Measurements from ENCODE around the gene KLK14.

KLK14 gene

DNA sequence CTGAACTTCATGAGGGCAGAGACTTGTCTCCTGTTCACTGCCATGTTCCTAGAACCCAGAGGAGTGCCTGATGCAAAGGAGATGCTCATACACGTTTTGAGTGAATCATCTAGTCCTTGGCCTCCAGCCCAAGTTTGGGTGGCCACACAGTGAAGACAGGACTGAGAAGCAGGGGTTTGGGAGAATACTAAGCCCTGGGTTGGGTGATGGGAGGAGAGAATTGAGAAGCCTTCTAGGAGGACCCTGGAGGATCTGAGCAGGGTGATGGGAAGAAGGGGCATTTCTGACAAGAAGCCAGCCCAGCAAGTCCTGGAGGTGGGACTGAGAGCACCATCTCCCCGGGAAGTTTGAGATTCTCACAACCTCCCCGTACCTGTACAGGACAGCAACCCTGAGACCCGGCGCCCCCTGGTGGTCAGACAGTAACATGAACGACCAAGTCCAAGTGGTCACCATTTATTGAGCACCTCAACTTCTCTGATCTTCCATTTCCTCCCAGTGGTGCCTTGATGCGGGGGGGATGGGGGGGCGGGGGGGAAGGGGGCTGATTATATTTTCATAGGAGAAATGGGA is 14.6 kb upstream of the KLK14 start:
- CTCF ChIA-PET = interaction anchor here (0.6 to 4.5 kb wide), 5 partner anchors 78 to 506 kb away, joined by 3 to 64 read pairs (median 3); partner anchors contain the start of gene KLK10
- peak overlapping the region; percentile 59 for H3K27ac ChIP-seq
- peak; percentile 80 for DNase-seq (ENCODE audit: low spot score)
- POLR2A ChIA-PET (ENCODE audit: low non-redundant PET) = interaction anchor here (0.9 kb wide), 1 partner anchor 78 kb away, joined by 4 read pairs; no protein-coding TSS in a partner anchor
- TF ChIP-seq, protein P1, sequence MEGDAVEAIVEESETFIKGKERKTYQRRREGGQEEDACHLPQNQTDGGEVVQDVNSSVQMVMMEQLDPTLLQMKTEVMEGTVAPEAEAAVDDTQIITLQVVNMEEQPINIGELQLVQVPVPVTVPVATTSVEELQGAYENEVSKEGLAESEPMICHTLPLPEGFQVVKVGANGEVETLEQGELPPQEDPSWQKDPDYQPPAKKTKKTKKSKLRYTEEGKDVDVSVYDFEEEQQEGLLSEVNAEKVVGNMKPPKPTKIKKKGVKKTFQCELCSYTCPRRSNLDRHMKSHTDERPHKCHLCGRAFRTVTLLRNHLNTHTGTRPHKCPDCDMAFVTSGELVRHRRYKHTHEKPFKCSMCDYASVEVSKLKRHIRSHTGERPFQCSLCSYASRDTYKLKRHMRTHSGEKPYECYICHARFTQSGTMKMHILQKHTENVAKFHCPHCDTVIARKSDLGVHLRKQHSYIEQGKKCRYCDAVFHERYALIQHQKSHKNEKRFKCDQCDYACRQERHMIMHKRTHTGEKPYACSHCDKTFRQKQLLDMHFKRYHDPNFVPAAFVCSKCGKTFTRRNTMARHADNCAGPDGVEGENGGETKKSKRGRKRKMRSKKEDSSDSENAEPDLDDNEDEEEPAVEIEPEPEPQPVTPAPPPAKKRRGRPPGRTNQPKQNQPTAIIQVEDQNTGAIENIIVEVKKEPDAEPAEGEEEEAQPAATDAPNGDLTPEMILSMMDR (conservative IDR thresholded peaks at IDR 0.05; ENCODE audit: low read depth) = peak; percentile 60

- CTCF ChIA-PET = interaction anchor here (0.6 to 4.5 kb wide), 5 partner anchors 77 to 506 kb away, joined by 3 to 64 read pairs (median 3); partner anchors contain the start of gene KLK10
- no peak for DNase-seq (ENCODE audit: low spot score)
- peak overlapping the region; percentile 59 for H3K27ac ChIP-seq
- TF ChIP-seq, protein P1 (conservative IDR thresholded peaks at IDR 0.05; ENCODE audit: low read depth) = no peak
- POLR2A ChIA-PET (ENCODE audit: low non-redundant PET) = interaction anchor here (0.9 kb wide), 1 partner anchor 78 kb away, joined by 4 read pairs; no protein-coding TSS in a partner anchor
These were observed 13.9 kb upstream of the KLK14 start for GRCh38 chr19:51096473-51097165.

DNA sequence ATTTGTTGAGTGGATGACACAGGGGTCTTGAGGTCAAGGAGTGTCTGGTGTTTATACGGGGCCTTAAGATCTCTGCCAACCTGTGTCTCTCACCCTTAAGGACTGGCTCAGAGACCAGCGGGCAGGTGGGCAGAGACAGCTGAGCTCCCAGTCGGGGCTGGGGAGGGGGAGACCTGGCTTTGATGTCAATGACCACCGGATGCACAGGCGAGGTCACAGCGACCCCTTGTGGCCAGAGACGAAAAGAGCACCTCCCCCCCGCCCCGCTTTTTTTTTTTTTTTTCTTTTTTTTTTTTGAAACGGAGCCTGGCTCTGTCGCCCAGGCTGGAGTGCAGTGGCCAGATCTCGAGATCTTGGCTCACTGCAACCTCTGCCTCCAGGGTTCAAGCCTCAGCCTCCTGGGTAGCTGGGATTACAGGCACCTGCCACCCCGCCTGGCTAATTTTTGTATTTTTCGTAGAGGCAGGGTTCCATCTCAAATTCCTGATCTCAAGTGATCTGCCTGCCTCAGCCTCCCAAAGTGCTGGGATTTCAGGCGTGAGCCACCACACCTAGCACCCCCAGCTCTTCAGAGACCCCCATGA is 12.1 kb upstream of the KLK14 start:
- POLR2A ChIA-PET (ENCODE audit: low non-redundant PET) = no interaction called here
- CTCF ChIA-PET = interaction anchor here (0.6 to 4.5 kb wide), 9 partner anchors 17 to 370 kb away, joined by 3 to 64 read pairs (median 5); partner anchors contain the start of genes KLK10 and KLK5

GRCh38 chr19:51093510-51094345 is 11.0 kb upstream of the KLK14 start:
- DNase-seq (ENCODE audit: low spot score) = no peak
- CTCF ChIA-PET = interaction anchor here (0.6 to 4.5 kb wide), 10 partner anchors 16 to 369 kb away, joined by 3 to 64 read pairs (median 4); partner anchors contain the start of gene KLK10
- POLR2A ChIA-PET (ENCODE audit: low non-redundant PET) = no interaction called here
- TF ChIP-seq, protein P1 (conservative IDR thresholded peaks at IDR 0.05; ENCODE audit: low read depth) = no peak
- no peak overlapping the region for H3K27ac ChIP-seq

More for the DNA sequence above, 12.1 kb upstream of the KLK14 start:
- DNase-seq (ENCODE audit: low spot score) = peak; percentile 57
- TF ChIP-seq, protein P1 (conservative IDR thresholded peaks at IDR 0.05; ENCODE audit: low read depth) = peak; percentile 69
- no peak overlapping the region for H3K27ac ChIP-seq

GRCh38 chr19:51093101-51093500 is 10.4 kb upstream of the KLK14 start:
- TF ChIP-seq, protein P1 (conservative IDR thresholded peaks at IDR 0.05; ENCODE audit: low read depth) = no peak
- DNase-seq (ENCODE audit: low spot score) = no peak
- H3K27ac ChIP-seq = no peak overlapping the region
- ChIA-PET CTCF (interaction anchor here (0.8 to 4.5 kb wide), 2 partner anchors 17 to 74 kb away, joined by 3 to 64 read pairs; partner anchors contain the start of gene KLK10), POLR2A (ENCODE audit: low non-redundant PET) (no interaction called here)

All from RWPE1 (cell line).